Stimulated activated CD4-positive, alpha-beta T cell treated with anti-CD3 and anti-CD28 coated beads, Interleukin-15, amount 100 ng/mL, for 1 hour (primary cell): ENCODE data around the gene GTF3C1.
"Not testable (repeated sequence)": the region's sequence is repeated elsewhere in the genome, so short reads cannot be mapped to it uniquely, and the experiment has no call there.

Experiments
- DNase-seq, 2 donors: peaks; one replicate each; pipeline ENCODE4 v3.0.0-alpha.2; 2020; ENCODE audit warnings: low read depth in 1 of 2, low spot score in 1 of 2

Gene GTF3C1

DNA sequence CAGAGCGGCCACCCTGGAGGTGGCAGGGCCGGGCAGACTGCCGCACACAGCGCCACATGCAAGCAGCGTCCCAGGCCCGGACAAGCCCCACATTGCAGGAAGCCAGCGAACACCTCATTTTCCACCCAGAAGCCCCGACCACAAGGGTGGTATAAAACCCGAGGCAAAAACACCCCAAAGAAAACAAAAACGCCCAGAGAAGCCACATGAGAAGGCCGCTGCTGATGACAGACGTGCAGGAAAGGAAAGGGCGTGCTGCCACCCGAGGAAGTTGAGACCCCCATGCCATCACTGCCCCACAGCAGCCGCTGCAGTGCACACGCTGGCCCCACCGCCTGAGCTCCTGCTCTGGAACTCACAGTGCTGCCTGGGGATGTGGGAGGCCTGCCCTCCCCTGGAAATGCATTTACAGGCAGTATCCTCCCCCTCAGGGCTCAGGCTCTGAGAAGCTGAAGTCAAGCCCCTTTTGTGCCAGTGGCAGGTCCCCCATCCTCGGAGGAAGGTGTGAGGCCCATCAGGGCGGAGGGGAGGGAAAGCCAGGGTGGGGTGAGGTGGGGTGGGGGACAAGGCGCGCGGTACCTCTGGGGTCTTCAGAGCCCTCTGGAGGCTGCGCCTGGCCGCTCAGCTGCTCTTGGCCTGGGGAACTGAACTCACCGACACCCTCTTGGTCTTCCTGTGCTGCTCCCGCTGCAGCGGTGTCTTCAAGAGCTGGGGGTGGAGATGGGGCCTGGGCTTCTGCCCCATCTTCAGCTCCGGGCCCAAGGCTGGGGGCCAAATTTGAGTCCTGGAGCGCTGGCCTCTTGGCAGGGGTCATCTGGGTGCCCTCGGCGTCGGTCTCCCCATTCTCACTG is 85.7 kb downstream of the GTF3C1 start:
- no peak for DNase-seq

DNA sequence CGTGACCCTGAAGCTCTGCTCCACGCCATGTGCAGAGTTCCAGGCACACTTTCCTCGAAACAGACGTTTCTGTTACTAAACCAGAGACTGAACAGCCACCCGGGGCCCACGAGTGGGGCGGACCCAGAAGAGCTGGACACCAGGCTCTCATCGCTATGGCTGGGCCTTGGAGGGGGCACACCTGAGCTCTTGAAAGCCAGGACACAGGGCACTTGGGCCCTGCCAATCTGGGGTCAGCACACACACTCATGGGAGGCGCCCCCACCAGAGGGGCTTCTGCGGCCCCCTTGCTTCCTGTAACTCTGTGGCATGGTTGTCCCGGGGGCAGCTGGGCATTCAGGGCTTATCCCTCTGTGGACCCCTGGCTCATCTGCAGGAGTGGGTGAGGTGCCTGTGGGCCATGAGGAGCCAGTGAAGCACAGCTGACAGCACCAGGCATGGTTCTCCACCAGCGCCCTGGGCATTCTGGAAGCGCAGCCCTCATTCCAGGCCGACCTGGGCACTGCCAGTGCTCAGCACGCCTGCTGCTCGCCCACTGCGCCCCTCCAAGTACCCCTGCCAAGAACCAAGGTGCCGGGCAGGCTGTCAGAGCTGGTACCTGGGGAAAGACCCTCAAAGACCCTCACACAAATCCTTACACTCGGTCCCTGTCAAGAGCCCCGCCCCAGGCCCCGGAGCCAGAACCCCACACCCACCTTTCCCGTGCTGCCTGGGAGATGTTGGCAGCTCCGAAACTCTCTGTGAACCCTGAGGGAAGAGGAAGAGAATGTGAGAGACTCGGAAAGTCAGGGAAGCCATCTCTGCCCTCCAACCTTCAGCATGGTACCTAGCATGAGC is 86.6 kb downstream of the GTF3C1 start:
- no peak for DNase-seq

DNA sequence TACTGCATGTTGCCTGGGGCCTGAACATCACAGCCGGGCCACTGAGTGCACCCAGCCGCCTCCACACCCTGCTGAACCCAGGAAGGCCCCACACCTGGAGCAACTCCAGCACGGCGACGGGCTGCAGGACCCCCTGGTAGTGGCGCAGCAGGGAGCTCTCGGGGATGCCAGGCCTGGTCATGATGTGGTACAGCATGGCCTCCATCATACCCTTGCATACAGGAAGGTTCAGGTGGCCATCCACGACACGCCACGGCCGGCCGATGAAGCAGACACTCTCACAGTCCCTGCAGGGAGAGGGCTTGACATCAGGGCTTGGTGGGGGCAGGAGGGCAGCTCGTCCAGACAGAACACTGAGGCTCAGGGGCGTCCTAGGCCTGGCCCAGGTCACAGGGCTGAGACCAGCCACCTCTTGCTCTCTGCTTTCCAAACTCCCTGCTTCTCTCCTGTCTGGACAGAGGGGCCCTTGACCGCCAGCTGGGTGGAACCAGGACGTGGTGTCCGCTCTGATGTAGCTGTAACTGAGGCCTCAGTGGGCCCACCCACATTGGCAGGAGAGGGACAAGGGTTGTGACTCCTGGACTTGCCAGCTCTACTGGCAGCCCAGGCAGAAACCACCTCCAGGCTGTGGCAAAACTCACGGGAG is 87.4 kb downstream of the GTF3C1 start:
- no peak for DNase-seq

DNA sequence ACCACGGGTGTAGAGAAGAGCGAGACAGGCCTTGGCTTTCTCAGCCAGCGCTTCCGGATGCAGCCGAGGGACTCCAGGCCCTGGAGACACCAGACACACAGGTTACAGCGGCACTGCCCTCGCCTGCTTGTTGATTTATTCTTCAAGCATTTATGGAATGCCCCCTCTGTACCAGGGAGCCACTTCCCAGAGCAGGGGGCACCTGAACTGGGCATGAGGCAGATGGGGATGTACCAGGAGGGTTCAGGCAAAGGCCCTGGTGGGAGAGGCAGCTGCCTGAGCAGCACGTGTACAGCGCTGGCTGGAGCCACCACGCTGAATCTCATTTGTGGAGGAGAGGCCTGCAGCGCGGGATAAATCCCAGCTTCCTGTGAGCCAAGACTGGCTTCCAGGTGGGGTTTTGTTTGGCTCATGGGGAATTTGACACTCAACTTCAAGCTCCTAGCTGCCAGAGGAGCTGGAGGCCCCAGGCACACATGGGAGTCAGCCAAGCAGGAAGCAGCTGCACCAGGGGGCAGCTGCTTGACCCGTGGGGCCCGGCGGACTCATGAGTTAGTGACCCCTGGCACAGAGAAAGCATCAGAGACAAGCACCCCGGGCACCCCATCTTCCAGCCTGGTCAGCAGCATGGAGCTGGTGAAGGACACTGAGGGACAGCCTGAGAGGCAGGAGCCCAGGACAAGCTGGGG is 88.1 kb downstream of the GTF3C1 start:
- DNase-seq: no peak

DNA sequence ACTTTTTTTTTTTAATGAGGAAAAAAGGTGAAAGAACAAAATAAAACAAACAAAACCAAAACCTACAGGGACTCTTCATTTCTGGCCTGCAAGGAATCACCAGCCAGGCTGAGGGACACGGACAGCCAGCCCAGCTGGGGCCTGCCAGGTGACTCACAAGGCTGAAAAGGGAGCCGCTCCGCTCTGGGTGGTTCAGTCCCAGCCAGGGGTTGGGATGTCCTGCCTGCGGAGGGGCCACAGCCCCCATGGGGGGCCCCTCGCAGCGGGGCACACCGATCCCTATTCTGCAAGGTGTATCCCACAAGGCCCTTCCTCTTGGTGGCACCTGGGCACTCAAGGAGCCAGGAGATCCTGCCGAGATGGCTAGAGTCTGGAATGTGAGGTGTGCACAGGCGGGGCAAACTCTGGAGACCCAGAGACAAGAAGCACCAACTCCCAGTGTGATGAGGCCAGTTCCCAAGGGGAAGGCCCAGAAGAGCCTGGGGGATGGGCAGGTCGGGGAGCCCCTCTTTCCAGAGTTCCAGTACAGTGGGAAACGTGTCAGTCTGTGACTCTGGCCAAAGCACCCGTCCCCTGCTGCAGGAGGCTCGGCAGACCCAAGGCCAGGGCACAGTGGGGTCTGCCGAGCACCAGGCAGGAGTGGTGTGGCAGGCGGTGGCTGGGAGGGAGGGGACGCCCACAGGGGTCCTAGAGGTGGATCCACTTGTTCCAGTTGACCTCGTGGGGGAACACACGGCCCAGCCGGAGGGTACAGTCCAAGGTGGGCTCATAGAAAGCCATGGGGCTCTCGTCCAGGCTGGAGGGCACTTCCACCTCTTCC is 88.8 kb downstream of the GTF3C1 start:
- DNase-seq: no peak

DNA sequence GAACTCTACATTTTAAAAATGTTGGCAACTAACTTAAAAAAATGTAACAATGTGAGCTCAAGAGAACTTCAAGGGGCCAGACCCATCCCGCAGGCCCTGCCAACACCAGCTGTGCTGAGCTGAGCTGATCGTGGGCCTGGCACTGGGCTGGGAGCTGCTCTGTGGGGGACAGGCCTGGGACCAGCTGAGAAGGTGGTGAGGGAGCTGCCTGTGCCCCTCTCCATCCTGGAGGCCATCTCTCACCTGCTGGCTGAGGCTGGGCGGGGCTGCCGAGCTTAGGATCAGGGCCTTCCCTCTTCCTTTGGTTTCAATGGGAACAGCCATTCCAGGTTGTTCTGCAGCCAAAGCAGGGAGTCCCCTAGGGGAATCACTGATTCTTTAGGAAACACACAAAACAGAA is 89.5 kb downstream of the GTF3C1 start:
- no peak for DNase-seq

DNA sequence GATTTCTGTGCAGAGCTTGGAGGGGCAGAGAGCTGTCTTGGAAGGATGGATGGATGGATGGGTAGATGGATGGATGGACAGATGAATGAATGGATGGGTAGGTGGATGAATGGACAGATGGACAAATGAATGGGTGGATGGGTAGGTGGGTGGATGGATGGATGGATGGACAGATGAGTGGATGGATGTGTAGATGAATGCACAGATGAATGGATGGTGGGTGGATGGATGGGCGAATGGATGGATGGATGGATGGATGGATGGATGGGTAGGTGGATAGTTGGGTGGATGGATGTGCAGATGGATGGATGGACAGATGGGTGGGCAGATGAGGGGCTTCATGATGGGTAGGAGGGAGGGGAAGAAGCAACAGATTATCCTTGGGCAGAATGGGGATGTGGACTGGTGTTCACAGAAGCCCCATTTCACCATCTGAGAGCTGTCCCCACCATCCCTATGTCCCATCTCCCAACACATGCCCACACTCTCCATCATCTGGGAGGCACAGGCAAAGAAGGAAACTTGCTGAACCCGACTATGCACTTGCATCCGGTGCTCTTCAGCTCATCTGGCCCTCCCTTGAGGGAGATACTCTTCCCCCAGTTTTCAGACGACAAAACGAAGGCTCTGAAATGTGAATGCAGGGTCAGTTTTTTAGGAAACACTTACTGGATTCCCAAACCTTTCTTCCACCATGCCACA is 90.6 kb downstream of the GTF3C1 start:
- no peak for DNase-seq

DNA sequence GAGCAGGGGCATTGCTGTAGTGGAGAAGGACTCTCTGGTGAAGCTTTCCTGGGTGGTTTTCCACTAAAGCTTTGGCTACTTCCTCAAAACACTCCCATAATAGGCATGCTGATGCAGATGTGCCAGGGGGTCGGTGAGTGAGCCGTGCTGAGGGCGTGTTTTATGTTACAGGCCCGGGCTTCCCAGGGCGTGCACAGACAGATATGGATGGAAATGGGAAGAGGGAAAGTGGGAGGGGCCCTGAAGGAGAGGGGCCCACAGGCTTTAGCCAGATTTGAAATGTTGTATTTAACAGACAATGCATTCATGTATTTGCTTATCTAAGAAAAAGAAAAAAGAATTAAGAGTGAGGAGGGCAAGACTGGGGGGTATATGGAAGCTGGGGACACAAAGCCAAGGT is 91.5 kb downstream of the GTF3C1 start:
- no peak for DNase-seq

DNA sequence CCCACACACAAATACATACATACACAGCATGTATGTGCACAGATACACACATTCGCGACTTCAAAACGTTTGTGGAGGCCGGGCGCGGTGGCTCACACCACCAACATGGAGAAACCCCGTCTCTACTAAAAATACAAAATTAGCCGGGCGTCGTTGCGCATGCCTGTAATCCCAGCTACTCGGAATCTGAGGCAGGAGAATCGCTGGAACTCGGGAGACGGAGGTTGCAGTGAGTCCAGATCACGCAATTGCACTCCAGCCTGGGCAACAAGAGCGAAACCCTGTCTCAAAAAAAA is 92.2 kb downstream of the GTF3C1 start:
- not testable (repeated sequence) for DNase-seq

DNA sequence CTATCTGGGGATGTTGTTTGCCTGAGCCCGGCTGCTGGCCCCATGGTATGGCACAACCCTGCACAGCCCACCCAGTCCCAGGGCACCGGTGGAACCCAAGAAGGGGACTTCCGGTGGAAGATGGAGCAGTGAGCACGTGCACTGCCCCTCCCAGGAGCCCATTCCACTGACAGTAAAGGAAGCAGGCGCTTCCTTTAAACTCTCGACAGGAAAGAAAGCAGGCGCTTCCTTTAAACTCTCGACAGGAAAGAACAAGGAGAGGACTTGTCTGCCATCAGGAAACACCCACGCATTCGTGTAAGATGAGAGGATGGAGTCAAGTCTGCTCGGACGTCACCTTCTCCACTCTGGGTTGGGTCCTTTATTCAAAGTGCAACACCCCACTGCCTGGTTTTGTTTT is 94.0 kb downstream of the GTF3C1 start:
- no peak for DNase-seq

DNA sequence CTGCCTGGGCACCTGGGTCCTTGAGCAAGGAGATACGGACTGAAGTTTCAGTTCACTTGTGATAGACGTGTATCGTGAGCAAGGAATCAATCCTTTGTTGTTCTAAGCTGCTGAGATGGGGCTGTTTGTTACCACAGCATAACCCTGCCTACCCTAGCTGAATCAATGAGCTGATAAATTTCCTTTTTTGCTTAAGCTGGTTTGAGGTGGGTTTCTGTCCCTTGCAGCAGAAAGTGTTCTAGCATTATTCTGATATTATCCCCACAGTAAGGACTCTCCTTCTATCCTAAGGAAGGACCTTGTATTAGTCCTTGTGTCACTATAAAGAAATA is 96.3 kb downstream of the GTF3C1 start:
- DNase-seq: no peak

DNA sequence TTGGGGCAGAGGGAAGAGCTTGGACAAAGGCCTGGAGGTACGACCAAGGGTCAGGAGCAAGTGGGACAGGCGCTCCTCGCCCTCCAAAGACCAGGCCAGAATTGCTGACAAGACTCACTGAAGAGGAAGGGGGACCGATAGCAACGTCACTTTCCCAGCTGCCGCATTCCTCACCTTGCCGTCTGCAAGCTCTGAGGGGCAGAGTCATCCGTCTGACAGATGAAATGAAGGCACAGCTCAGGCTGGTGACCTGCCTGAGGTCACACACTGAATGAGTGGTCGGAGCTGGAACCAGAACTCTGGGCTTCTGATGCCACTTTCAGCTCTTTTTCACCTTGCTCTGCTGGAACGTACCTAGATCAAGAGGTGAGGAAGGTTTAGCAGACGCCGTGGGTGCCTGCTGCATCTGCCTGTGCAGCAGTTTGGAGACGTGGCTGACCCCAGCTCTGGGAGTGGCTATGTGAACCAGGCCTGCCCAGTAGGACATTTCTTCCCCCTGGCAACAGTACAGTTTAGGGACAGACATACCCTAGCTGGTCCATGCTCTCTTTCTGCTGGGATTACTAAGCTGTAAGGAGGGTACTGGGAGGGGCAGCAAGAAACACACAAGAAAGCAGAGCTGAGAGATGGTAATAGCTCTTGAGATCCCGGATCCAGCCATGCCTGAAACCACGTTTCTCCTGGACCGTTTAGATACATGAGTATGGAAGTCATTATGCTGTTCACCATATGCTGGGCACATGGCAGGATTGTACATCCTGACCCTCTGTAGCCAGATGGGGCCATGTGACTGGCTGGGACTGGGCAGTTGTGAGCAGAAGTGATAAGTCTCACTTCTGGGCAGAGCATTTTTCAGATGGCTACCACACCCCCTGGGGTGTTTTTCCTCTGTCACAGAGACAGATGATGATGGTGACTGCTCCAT is 96.9 kb downstream of the GTF3C1 start:
- no peak for DNase-seq

DNA sequence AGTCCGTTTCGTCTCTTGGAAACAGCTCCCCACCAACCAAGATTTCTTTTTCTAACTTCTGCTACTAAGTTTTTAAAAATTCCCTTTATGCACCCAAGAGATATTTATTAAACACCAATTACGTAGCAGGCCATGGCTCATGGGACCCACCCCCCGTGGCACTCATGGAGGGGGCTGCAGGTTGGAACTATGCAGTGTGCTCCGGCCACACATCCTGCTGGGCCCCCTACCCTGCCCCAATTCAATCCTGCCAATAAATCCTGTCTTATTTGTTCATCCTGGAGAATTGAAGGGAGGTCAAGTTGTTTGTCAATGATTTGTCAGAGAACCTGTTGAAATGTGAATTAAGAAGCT is 99.5 kb downstream of the GTF3C1 start:
- no peak for DNase-seq

DNA sequence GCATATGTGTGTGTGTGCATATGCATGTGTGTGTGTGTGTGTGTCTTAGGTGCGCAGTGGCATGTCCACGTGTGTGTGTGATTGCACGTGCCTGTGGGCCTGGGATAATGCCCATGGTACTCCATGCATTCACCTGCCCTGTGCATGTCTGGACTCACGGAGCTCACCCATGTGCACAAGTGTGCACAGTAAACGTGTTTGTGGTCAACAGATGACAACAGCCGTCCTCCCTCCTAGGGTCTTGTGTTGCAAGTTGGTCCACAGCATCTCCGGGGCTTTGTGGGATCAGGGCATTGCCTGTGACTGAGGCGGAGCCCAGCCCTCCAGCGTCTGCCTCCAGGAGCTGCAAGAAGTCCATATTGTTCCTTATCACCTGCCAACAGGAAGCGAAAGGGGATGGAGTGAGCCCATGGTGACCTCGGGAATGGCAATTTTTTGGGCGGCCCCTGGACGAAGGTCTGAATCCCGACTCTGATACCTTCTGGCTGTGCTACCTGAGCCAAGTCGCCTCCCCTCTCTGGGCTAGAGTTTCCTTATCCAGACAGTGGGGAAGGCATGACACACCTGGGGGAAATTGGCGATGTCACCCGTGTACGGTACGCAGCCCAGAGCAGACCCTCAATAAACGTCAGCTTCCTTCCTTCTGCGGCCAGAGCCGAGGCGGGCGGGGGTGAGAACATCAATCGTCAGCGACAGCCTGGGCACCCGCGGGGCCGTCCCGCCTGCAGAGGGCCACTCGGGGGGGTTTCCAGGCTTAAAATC is 100.1 kb downstream of the GTF3C1 start:
- peak; percentile 47 to 57 for DNase-seq

DNA sequence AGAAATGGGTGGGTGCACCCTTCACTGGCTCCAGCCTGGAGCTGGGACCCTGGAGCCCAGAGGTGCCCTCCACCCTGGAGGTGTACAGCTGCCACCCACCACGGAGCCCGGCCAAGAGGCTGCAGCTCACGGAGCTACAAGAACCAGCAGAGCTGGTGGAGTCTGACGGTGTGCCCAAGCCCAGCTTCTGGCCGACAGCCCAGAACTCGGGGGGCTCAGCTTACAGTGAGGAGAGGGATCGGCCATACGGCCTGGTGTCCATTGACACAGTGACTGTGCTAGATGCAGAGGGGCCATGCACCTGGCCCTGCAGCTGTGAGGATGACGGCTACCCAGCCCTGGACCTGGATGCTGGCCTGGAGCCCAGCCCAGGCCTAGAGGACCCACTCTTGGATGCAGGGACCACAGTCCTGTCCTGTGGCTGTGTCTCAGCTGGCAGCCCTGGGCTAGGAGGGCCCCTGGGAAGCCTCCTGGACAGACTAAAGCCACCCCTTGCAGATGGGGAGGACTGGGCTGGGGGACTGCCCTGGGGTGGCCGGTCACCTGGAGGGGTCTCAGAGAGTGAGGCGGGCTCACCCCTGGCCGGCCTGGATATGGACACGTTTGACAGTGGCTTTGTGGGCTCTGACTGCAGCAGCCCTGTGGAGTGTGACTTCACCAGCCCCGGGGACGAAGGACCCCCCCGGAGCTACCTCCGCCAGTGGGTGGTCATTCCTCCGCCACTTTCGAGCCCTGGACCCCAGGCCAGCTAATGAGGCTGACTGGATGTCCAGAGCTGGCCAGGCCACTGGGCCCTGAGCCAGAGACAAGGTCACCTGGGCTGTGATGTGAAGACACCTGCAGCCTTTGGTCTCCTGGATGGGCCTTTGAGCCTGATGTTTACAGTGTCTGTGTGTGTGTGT is 100.9 kb downstream of the GTF3C1 start:
- DNase-seq: no peak

DNA sequence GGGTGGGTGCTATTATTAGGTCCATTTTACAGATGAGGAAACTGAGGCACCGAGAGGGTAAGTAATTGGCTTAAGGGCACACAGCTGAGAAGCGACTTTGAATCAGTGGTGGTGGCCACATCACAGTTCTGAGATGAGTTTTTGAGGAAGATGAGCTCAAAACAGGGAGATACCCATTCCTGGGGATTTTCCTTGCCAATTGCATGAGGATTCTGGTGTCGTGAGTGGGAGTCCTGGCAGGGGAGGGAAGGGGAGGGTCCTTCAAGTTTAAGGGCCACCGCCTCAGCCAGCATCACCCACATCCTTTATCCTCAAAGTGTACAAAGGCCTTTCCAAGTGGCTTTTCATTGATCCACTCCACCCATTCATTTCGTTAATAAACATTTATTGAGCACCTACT is 102.4 kb downstream of the GTF3C1 start:
- DNase-seq: no peak

DNA sequence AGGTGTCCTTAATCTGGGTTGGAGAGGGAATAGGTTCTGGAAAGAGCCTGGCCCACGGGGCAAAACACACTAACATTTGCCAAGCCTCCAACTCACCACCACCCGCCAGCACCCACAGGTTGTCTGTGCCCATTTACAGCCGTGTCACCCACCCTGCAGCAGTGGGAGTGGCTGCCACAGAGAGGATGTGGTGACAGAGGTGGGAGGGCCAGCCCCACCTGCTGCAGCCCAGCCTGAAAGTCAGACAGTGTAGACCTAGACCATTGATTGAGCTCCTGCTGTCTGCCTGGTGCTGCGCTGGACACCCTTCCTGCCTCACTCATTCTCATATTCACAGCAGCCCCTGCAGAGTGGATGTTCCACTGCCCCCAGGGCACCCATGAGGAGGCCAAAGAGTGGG is 103.0 kb downstream of the GTF3C1 start:
- DNase-seq: peak; percentile 19 to 67
